Pancreas (tissue), 10 donors: ENCODE results near the gene DNMT3B. TPM values are rescaled to one million over a fixed set of nuclear protein-coding genes. Genes with fewer than 3 reads are reported as not detected.

Source experiments
- ATAC-seq, 4 donors: fragments of 200-7000 bp; cut with Tn5 transposase; one replicate each; pipeline versions ENCODE4 v1.8.0 to v1.9.1; 2020; ENCODE audit warnings: mild to moderate bottlenecking in 4 of 4, moderate library complexity in 4 of 4
- DNase-seq, 6 donors: peaks; one replicate each; pipeline ENCODE4 v3.0.0-alpha.2; 2020
- FAIRE-seq: peaks from 2 replicates; lab custom pipeline; 2012; peaks lifted over from hg19 to GRCh38; lab: Jason Lieb, UNC
- H3K27ac ChIP-seq, 4 donors: fragments of 200-600 bp; sonication (generic); 1 replicate in 3 of 4; 2 replicates in 1 of 4; pipeline versions ENCODE4 v1.5.0 to v1.8.0; 2020
- H3K27me3 ChIP-seq, 4 donors: fragments of 200-600 bp; one replicate each; pipeline ENCODE4 v1.8.0; 2021
- H3K36me3 ChIP-seq, 3 donors: fragments of 200-600 bp; sonication (generic) in 1 of 3; one replicate each; pipeline versions ENCODE4 v1.5.0 to v1.8.0; 2020 to 2021
- H3K4me1 ChIP-seq, 3 donors: fragments of 200-600 bp; one replicate each; pipeline ENCODE4 v1.8.0; 2021
- H3K4me3 ChIP-seq, 4 donors: fragments of 200-600 bp; sonication (generic) in 2 of 4; one replicate each; pipeline versions ENCODE4 v1.5.0 to v1.8.0; 2020 to 2021
- H3K9me3 ChIP-seq, 4 donors: fragments of 200-600 bp; one replicate each; pipeline ENCODE4 v1.8.0; 2021
- CTCF ChIP-seq, 4 donors: fragments of 200-600 bp; sonication (generic) in 3 of 4; IDR thresholded peaks; one replicate each; pipeline versions ENCODE4 v1.5.0 to v1.8.0; 2021; ENCODE audit warnings: antibody characterized with exemption in 4 of 4
- WGBS, 2 donors: extraction: QIAGEN DNeasy Blood & Tissue Kit; methylation state at CpG; one replicate each; pipeline ENCODE4 v1.1.7; 2013; 5-methylcytosine and 5-hydroxymethylcytosine counted together
- intact Hi-C, 3 donors: fragments of 100-400 bp; cut with DNase I; formaldehyde crosslinking; loops; one replicate each; pipeline versions ENCODE4 v1.11.1 to v1.14.2; 2022
- polyA plus RNA-seq, 2 donors: library from polyadenylated mRNA; stranded (reverse); fragments of 200-250 nt; gene quantifications; one replicate each; pipeline ENCODE4 v1.2.3, GENCODE V29; 2013
- total RNA-seq, 6 donors: library from RNA; stranded (reverse); fragmentation: NEBNext Ultra II Directional in 4 of 6; extraction: Animal tissue kit (Norgen Biotek cat#: 25700) in 4 of 6; gene quantifications; one replicate each; pipeline versions ENCODE4 v1.2.1 to v1.2.4, GENCODE V29; 2021 to 2023
- donor health status: healthy with polysubstance abuse.
- donor health status: DM: no; HTN: no; CAD: no; lungs with moderate emphysema.
- donor health status: DM: no; HTN: no; CAD: no.
- donor health status: control.
- donor health status: control.
- donor health status: Bipolar disorder and iron deficiency.
- donor health status: DM: yes; HTN: yes; CAD: no.
- donor health status: DM: no; HTN: no; CAD: no.
- donor health status: DM: no; HTN: no; CAD: no.
- donor health status: DM: yes; HTN: yes; CAD: no.

DNMT3B gene
- total and polyA plus RNA-seq, 8 donors, result 2.0 to 5.1 (median 3.3) TPM

GRCh38 chr20:32743237-32744112 is 18.7 kb upstream of the DNMT3B start, which contains the start of gene COMMD7:
Gene COMMD7 (minus strand): TSS chr20:32743467. CDS start chr20:32743391, 76 bp downstream.
- no peaks in the 10 kb centered on the region for H3K27me3 ChIP-seq
- FAIRE-seq (no peak), DNase-seq (peak; percentile 60 to 88 (median 66)), ATAC-seq (peak; percentile 84 to 97 (median 89))
- no peaks in the 10 kb centered on the region for H3K9me3 ChIP-seq
- intact Hi-C loops, result no loop called here
- 1% methylated on average over 44 to 64 of the region's 64 CpGs for WGBS, 2 donors
- no peaks in the 10 kb centered on the region for H3K36me3 ChIP-seq
- peak within 1 kb of the TSS; percentile 51 to 80 (median 64) for H3K4me3 ChIP-seq
- no peak for TF ChIP-seq CTCF (IDR thresholded peaks at IDR 0.05)
- H3K27ac ChIP-seq, result peak within 1 kb of the TSS; percentile 61 to 82 (median 74)
- peaks cover 0 to 6% (median 0%) of the 10 kb centered on the region in 3 donors for H3K4me1 ChIP-seq

GRCh38 chr20:32749914-32750637 is 12.1 kb upstream of the DNMT3B start:
- H3K4me3 ChIP-seq, result no peak overlapping the region
- DNase-seq (no peak), FAIRE-seq (no peak), ATAC-seq (no peak)
- no peaks in the 10 kb centered on the region for H3K4me1 ChIP-seq
- H3K27ac ChIP-seq, result no peak overlapping the region
- no peaks in the 10 kb centered on the region for H3K9me3 ChIP-seq
- 83 to 84% methylated on average over 11 of the region's 11 CpGs for WGBS, 2 donors
- intact Hi-C loops, result no loop called here
- no peaks in the 10 kb centered on the region for H3K36me3 ChIP-seq
- H3K27me3 ChIP-seq, result no peaks in the 10 kb centered on the region
- no peak for TF ChIP-seq CTCF (IDR thresholded peaks at IDR 0.05)

GRCh38 chr20:32751293-32751692 is 10.9 kb upstream of the DNMT3B start:
- no peak for TF ChIP-seq CTCF (IDR thresholded peaks at IDR 0.05)
- DNase-seq (no peak), FAIRE-seq (no peak), ATAC-seq (no peak)
- no peaks in the 10 kb centered on the region for H3K4me1 ChIP-seq
- H3K27ac ChIP-seq, result no peak overlapping the region
- H3K4me3 ChIP-seq, result no peak overlapping the region
- no peaks in the 10 kb centered on the region for H3K36me3 ChIP-seq
- no peaks in the 10 kb centered on the region for H3K27me3 ChIP-seq
- intact Hi-C loops, result no loop called here
- no peaks in the 10 kb centered on the region for H3K9me3 ChIP-seq

GRCh38 chr20:32751702-32752457 is 10.3 kb upstream of the DNMT3B start:
- Histone ChIP-seq H3K36me3 (no peaks in the 10 kb centered on the region), H3K9me3 (no peaks in the 10 kb centered on the region), H3K27me3 (no peaks in the 10 kb centered on the region), H3K4me3 (no peak overlapping the region), H3K4me1 (no peaks in the 10 kb centered on the region), H3K27ac (no peak overlapping the region)
- TF ChIP-seq CTCF (IDR thresholded peaks at IDR 0.05), result no peak
- intact Hi-C loops, result no loop called here
- WGBS, 2 donors, result 89 to 92% methylated on average over 6 of the region's 6 CpGs
- ATAC-seq (no peak), FAIRE-seq (no peak), DNase-seq (no peak)
